ENCODE measurements around the gene PRAMEF20.

The PRAMEF20 gene

DNA sequence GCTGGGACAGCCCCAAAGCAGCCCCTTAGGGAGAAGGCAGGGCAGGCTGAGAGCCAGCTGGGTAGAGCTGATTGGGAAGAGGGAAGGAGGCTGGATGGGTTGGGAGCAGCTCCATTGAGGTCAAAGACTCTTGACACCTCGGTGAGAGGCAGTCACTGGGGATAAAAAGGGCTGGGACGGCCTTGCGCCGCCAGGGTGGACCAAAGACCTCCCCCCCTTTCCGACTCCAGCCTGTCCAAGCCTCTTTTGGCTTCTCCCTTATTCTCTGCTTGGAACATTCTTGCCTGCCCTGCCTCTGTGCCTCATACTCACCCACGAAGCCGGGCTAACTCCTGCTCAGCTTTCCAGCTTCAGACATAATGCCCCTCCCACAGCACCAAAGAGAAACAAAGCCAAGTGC, 52.4 kb downstream of the PRAMEF20 start:
- no peak for DNase-seq (ENCODE audit: low read depth)

DNA sequence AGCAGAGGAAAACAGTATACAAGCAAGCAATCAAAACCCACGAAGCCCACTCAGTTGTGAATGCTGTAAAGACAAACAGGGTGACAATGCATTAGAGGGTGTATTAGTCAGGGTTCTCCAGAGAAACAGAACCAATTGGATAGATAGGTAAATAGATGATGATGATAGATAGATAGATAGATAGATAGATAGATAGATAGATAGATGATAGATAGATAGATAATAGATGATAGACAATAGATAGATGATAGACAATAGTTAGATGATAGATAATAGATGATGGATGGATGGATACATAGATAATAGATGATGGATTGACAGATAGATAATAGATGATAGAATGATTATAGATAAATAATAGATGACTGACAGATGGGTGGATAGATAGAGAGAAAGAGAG, 55.3 kb downstream of the PRAMEF20 start:
- no peak for DNase-seq (ENCODE audit: low read depth)

DNA sequence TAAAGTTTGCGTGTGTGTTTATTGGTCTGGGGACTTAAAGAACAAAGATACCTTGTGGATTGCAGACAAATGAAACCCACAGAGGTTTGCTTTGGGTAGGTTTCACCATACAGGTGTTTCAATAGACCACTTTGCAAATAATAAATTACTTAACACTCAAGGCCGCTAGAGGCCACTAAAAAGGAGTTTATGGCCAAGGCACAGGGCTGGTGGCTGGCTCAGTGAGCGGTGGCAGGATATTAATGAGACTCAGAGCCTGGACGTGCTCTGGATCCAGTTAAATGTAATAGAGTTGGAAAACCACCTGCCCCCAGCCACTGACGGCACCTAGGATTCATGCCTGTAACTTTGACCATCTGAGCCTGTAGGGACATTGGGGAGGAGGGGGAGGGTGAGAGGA, 59.1 kb downstream of the PRAMEF20 start:
- no peak for DNase-seq (ENCODE audit: low read depth)

Data from HS-27A (cell line).